Measurements from ENCODE around the gene BICD1.

The BICD1 gene

DNA sequence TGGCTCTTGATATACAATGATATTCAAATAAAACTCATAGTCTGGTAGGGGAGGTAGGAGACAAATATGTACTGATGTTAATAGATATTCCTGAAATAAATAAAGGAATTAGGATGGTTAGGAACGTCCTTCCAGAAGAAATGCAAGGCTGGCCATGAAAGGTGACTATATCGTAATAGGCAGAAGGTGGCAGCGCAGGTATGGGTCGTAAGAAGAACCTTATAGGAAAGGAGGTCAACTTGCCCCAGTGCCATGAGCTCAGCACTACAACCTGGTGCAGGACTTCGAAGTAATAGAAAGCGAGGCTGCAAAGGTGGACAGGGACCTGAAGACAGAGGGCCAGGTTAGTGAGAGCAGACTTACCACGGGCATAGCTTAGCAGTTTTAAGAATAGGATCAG, 237.4 kb downstream of the BICD1 start:
- no peak for DNase-seq (ENCODE audit: low read depth in 2 of 2)

DNA sequence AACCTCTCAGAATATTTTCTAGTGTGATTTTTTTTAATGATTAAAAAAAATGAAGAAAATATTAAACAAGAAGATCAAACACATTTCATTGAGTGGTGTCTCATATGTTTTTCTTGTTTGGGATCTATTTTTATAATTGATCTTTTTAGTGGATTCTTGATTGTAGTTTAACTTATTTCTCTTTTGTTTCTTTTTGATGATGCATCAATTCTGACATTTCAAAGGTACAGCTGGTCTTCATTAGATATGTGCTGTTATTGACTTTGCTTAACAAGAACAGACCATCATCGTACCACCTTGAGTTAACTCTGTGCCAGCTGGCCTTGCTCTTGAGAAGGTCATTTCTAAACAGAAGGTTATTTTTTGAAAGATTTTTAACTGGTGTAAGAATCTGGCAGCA, 246.9 kb downstream of the BICD1 start:
- DNase-seq (ENCODE audit: low read depth in 2 of 2) = no peak

DNA sequence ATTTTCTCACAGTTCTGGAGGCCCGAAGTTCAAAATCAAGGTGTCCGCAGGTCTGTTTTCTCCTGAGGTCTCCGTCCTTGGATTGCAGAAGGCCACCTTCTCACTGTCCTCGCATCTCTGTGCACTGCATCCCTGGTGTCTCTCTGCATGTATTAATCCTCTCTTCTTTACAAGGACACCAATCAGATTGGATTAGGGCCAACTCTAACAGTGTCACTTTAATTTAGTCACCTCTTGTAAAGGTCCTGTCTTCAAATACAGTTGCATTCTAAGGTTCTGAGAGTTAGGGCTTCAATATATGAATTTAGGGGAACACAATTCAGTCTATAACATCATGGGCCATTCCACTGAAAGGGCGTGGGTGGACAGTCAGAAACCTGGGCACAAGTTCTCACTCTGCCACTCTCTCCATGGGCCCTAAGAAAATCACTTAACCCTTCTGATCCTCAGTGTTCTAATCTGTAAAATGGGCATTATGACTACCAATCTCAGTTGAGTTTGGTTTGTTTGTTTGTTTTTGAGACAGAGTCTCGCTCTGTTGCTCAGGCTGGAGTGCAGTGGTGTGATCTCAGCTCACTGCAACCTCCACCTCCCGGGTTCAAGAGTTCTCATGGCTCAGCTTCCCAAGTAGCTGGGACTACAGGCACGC, 251.1 kb downstream of the BICD1 start:
- no peak for DNase-seq (ENCODE audit: low read depth in 2 of 2)

DNA sequence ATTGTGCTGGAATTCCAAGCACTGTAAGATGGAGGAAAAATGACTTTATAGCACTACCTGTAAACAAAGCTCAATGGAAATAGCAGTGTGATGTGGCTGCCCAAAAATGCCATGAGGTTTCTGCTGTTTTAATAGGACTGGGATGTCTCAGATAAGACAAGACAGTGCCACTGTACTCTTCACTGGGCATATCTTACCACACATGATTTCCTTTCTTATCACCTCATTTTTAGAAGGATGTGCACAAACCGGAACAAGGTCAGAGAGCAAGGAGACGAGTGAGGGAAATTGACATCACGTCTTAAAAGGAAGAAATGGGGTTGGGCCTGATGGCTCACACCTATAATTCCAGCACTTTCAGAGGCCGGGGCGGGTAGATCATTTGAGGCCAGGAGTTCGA, 254.3 kb downstream of the BICD1 start:
- no peak for DNase-seq (ENCODE audit: low read depth in 2 of 2)

DNA sequence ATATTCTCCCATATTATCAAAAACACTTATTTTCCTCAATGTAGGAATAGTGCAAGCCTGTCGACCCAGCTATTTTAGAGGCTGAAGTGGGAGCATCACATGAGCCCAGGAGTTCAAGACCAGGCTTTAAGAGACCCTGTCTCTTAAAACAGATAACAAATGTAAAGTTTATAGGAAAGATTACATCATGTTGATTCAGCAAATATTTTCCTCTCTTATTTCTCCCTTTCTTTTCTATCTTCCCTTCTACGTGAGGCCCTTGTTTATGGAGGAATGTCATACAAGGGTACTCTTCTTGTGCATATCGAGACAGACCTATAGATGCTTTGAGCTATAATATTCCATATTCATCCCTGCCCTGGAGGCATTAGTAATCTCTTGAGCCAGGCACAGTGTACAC, 256.2 kb downstream of the BICD1 start:
- no peak for DNase-seq (ENCODE audit: low read depth in 2 of 2)

DNA sequence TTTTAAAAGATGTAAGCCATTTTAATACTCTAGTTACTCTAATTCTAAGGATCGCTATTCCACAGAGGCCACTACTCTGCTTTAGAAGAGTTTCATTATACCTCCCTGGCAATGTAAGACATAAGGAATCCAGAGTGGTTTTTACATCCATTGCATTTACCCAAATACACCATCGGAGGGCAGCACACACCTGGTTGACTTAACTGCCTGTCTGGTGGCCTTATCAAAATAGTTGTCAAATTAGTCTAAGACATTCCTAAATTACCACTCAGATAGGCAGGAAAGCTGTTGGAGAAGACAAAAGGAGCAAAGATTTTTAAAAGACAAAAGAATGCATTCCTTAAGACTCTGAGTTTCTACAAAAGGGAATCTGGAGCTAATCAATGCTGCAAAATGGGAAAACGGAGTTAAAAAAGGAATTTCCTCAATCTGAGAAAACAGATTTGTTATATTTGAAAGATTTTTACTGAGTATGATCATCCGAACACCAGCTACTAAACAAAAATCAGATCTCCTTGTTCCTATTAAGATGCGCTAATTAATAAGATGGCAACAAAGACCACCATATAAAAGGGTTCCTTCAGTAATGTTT, 258.9 kb downstream of the BICD1 start:
- peak in 1 of 2 donors; percentile 6 for DNase-seq (ENCODE audit: low read depth in 2 of 2)

DNA sequence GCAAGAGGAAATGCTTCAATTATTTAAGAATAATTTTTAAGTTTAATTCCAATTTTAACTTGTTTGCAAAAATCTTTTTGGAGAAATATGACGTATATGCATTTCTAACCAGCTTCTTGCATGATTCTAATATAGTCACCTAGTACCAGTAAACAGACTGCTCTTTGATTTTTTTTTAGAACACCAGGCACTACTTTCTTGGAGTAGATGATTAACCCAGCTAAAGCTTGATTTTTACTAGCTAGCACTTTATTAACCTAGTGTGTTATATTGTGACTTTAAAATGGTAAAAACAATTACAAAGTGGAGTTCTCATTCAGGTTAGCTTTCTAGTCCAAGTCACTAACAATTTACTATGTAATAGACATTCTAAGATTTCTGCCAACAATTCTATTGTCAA, 260.1 kb downstream of the BICD1 start:
- no peak for DNase-seq (ENCODE audit: low read depth in 2 of 2)

GRCh38 chr12:32367381-32367780, 260.7 kb downstream of the BICD1 start:
- DNase-seq (ENCODE audit: low read depth in 2 of 2) = no peak

DNA sequence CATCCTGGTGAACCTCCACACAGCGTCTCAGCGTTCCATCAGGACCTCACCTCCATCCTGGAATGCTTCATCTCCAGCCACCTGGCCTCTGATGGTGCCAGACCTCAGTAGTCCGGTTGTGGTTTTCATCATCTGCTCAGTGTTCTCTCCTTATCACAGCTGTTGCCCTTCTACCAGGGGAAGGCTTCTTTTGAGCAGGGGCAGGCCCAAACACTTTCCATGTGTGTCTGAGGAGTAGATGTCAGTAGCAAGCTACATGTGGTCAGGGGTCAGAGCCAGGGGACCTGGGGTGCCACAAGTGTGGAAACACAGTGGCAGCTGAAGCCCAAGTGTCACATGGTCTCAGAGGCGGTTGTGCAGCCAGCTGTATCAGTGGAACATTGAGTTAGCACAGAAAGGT, 262.6 kb downstream of the BICD1 start:
- no peak for DNase-seq (ENCODE audit: low read depth in 2 of 2)

DNA sequence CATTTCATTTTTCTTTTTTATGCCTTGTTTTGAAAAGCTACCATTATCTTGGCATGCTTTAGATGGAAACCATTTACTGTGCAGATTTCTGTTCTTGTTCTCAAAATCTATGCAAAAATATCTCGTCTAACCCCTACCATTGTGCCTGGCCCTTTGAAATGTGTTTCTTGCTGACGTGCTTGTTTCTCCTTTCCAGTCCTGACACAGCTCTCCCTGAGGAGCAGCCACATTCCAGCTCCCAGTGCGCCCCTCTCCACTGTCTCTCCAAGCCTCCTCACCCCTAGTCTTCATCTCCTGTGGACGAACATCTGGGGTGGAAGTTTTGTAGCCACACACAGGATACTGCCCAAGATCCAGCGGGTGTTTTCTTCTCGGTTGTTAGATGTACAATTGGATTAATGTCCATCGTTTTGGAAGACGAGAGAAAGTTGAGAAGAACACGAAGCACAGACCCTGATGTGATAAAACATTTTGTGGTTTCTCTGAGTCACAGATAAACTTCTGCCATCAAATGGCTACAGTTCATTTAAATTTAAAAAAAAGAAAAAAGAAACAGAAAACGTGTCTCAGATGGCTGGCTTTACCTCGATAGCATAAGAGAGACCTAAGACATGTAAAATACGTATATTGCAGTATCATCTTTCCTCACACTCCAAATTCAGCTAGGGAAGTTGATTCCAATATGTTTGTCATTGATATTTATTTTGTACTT, 270.9 kb downstream of the BICD1 start:
- no peak for DNase-seq (ENCODE audit: low read depth in 2 of 2)

DNA sequence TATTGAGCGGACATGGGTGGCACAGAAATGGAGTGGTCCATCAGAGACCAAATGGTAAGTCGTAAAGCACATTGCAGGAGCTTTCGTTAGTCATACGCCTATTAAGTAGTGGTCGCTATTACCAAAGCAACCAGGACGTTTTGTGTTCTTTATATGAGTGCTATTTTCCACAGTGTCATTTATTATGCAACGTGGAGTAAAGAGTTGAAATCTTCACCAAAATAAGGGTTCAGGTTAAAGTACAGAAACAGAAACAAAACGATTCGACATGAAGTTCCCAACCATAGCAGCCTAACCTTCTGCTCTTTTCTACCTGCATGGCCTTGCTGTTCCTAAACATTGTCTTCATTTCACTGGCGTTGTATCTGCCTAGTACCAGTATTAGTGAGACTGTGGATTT, 272.6 kb downstream of the BICD1 start:
- no peak for DNase-seq (ENCODE audit: low read depth in 2 of 2)

DNA sequence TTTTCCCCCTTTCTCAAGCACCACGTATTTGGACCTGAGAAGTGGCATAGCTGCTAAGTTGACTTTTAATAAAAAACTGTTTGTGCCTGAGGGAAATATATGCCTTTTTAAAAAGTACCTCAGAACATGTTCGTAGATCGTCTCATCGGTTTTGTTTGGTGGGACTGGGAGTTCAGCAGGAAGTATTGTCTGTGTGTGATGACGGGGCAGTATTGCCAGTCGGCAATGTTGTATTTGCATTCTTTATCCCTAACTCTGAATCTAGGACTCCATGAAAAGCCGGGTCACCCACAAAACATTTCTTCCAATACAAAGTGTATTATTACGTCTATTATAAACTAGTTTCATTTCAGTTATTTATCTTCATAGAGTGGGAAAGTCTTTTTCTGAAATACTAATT, 273.0 kb downstream of the BICD1 start:
- no peak for DNase-seq (ENCODE audit: low read depth in 2 of 2)

DNA sequence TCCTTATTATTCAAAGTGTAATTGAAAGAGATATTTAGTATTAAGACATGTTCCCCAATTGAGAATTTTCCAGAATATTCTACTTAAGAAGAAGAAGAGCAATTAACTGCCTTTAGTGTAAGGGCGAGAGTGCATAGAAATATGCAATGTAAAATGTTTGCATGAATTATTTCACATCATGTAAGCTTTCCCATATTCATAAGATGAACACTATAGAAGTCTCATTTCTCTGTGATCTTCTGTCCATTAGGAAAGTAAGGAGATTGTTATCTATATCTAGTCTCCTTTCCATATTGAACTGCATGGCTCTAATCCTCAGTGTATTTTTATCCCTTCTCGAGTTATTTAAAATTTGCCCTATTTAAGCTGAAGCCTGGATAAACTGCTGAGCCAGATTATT, 275.6 kb downstream of the BICD1 start:
- no peak for DNase-seq (ENCODE audit: low read depth in 2 of 2)

- DNase-seq (ENCODE audit: low read depth in 2 of 2) = peak in 1 of 2 donors; percentile 7
These were observed 284.0 kb downstream of the BICD1 start for GRCh38 chr12:32390572-32391219.

- no peak for DNase-seq (ENCODE audit: low read depth in 2 of 2)
These were observed 288.4 kb downstream of the BICD1 start for GRCh38 chr12:32395026-32395425.

DNA sequence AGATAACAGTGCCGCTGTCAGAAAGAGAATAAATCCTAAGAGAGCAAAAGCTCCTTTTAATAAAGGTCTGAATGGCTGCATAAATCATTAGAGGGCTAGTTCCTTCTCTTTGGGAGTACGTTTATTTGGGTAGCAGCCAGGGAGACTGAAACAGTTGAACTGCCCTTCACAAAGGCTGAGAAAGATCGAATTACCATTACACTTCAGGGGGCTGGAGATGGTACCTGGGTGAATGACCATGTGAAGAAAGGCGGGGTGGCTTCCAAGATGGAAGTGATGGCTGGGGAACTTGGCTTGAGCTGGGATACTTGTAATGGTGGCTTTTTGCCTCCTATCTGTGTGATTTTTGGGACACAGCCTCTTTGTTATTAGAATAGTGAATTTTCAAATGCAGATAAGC, 291.0 kb downstream of the BICD1 start:
- no peak for DNase-seq (ENCODE audit: low read depth in 2 of 2)

DNA sequence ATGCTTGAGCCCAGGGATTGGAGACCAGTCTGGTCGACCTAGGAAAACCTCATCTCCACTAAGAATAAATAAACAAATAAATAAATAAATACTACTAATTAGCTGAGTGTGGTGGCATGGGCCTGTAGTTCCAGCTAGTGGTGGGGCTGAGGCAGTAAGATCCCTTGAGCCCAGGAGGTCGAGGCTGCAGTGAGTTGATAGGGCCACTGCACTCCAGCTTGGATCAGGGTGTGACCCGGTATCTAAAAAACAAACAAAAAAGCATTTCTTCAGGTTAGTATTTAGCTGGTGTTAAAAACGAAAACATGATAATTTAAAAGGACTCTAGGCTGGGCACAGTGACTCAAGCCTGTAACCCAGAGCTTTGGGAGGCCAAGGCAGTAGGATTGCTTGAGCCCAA, 291.5 kb downstream of the BICD1 start:
- DNase-seq (ENCODE audit: low read depth in 2 of 2) = no peak

GRCh38 chr12:32398816-32399369, 292.2 kb downstream of the BICD1 start:
- DNase-seq (ENCODE audit: low read depth in 2 of 2) = no peak

DNA sequence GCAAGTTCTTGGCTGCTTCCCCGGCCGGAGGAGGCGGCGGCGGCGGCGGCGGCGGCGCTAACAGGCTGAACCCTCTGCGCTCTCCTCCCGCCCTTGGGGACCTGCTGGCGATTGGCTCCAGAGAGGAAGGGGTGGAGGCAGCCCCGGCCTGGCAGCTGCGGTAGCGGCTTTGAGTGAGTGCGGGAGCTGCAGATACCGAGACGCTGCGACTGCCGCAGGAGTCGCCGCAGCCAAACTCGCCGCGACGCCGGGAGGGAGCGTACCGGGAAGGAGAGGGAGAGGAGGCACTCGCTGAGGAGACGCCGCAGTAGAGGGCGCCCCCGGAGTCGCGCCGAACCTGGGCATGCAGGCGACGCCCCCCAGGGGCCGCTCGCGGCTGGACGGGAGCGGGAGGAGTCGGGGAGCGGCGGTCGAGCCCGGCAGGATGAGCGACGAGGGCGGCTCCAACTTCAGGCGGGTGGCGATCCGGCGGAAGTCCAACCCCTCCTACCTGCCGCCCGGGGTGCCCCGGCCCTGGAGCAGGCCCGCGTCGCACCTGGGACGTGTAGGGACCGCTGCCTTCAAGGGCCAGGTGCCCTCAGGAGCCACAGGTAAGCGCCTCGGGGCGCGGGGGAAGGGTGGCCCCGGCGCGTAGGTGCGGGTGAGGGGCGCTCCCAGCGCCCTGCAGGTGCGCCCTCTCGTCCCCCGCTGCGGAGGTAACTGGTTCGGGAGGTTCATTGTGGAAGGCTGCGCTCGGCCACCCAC, 292.9 kb downstream of the BICD1 start, which contains the start of gene FGD4:
FGD4 (plus strand) TSS at position 189 of the 744 bp plus-strand sequence.
- peak in 1 of 2 donors; percentile 38 for DNase-seq (ENCODE audit: low read depth in 2 of 2)

DNA sequence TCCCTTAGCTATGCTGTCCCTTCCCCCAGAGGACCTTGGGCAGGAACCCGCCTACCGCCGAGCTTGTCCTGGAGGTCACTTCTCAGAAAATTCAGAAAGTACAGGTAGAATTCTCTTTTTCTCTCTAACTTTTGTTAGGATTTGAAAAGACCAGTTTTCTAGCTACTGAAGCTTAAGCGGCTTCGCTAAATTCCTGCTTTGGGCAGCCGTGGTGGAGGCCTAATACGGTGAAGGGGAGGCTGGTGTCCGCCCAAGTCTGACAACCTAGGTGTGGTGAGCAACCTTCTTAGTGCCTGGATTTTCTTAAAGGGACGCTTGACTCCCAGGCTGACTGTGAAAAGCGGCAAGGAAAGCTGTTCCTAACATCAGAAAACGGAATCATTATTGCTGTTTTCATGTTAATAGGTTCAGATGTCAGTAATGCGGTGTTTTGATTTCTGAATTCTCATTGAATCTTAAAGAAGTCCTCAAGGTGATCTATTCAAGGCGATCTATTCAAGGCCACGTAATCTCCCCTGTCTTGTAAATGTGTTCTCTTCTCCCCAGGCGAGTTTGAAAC, 293.5 kb downstream of the BICD1 start:
- DNase-seq (ENCODE audit: low read depth in 2 of 2) = no peak

DNA sequence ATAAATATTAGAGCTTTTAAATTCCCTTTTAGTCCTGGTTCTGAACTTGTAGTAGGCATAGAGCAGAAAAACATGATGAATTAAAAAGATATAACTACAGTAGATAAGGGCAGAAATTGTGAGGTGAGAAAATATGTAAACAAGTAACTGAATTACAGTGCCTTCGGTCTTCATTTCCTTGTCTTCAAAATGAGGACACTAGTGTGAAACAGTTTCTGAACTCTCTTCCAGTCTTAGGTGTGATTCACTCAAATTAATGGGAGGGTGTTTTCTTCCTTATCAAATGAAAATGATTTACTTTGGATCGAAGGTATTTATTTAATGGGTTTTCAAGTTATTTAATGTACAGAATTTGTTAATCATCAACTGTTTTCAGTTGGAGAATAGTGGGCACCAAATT, 294.2 kb downstream of the BICD1 start:
- no peak for DNase-seq (ENCODE audit: low read depth in 2 of 2)
